Tibial artery (tissue), 4 donors: ENCODE measurements around the gene CDH11.

Source experiments
- DNase-seq, 2 donors: peaks; one replicate each; pipeline ENCODE4 v3.0.0-alpha.2; 2019
- H3K27ac ChIP-seq, 2 donors: fragments of 200-600 bp; sonication (generic) in 1 of 2; 1 replicate in 1 of 2; 2 replicates in 1 of 2; pipeline ENCODE4 v1.5.1; 2018 to 2019; ENCODE audit warnings: mild to moderate bottlenecking in 1 of 2
- H3K27me3 ChIP-seq, 2 donors: fragments of 200-600 bp; sonication (generic) in 1 of 2; one replicate each; pipeline versions ENCODE4 v1.5.1 to v1.6.0; 2016 to 2019
- H3K36me3 ChIP-seq, 3 donors: fragments of 200-600 bp; sonication (generic) in 2 of 3; one replicate each; pipeline ENCODE4 v1.5.1; 2016 to 2019; ENCODE audit warnings: mild to moderate bottlenecking in 2 of 3
- H3K4me1 ChIP-seq, 4 donors: fragments of 200-600 bp; sonication (generic) in 2 of 4; 1 replicate in 3 of 4; 2 replicates in 1 of 4; pipeline ENCODE4 v1.5.1; 2016 to 2019
- H3K4me3 ChIP-seq, 2 donors: fragments of 200-600 bp; sonication (generic) in 1 of 2; 1 replicate in 1 of 2; 2 replicates in 1 of 2; pipeline ENCODE4 v1.5.1; 2018 to 2019; ENCODE audit warnings: mild to moderate bottlenecking in 2 of 2
- H3K9me3 ChIP-seq, 3 donors: fragments of 200-600 bp; sonication (generic) in 1 of 3; one replicate each; pipeline ENCODE4 v1.5.1; 2016 to 2019
- intact Hi-C: fragments of 100-400 bp; cut with DNase I; formaldehyde crosslinking; loops from one replicate; pipeline ENCODE4 v1.15.0; 2023; ENCODE audit warnings: low total_unique reads
- TF ChIP-seq, protein P1 (sequence below), 2 experiments: fragments of 200-600 bp in 1 of 2; fragments of 450-650 bp in 1 of 2; IDR thresholded peaks; one replicate each; pipeline ENCODE4 v1.5.1; 2017 to 2019; ENCODE audit warnings: antibody characterized with exemption in 2 of 2, mild to moderate bottlenecking in 1 of 2, moderate library complexity in 1 of 2

The CDH11 gene

DNA sequence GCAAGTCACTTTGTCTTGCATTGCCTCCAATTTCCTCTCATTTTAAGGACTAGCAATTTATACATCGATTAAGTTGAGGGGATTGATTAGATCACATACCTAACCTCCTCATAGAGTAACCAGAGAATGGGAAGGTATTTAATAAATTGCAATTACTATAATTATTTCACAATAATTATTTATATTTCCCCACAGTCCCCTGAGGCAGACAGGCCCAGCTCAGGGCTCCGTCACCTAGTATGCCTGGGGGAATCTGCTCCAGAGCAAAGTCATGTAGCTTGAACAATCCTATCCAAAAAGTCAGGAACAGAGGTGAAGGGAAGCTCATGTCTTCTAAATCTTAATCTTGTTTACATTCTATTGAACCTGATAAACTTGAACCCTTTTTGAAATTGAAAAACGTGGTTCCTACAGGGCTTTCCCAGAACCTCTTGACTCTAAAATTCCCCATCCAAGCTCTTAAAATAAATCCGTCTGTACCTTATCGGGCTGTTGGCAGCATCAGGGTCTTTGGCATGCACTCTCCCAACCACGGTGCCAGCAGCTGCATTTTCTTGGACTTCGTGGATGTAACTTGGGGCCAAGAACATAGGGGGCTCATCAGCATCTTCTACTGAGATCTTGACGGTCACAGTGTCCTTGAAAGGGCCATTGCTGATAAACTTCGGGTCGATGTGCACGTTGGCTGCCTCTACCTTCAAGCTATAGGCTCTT, 140.1 kb downstream of the CDH11 start:
- H3K36me3 ChIP-seq: peaks cover 0 to 20% (median 5%) of the 10 kb centered on the region in 3 donors
- intact Hi-C loops: no loop called here
- no peaks in the 10 kb centered on the region for H3K27me3 ChIP-seq
- no peak for DNase-seq
- no peak overlapping the region for H3K27ac ChIP-seq
- no peak overlapping the region for H3K4me3 ChIP-seq
- H3K4me1 ChIP-seq: peaks cover 0 to 23% (median 7%) of the 10 kb centered on the region in 4 donors
- TF ChIP-seq, protein P1, sequence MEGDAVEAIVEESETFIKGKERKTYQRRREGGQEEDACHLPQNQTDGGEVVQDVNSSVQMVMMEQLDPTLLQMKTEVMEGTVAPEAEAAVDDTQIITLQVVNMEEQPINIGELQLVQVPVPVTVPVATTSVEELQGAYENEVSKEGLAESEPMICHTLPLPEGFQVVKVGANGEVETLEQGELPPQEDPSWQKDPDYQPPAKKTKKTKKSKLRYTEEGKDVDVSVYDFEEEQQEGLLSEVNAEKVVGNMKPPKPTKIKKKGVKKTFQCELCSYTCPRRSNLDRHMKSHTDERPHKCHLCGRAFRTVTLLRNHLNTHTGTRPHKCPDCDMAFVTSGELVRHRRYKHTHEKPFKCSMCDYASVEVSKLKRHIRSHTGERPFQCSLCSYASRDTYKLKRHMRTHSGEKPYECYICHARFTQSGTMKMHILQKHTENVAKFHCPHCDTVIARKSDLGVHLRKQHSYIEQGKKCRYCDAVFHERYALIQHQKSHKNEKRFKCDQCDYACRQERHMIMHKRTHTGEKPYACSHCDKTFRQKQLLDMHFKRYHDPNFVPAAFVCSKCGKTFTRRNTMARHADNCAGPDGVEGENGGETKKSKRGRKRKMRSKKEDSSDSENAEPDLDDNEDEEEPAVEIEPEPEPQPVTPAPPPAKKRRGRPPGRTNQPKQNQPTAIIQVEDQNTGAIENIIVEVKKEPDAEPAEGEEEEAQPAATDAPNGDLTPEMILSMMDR (IDR thresholded peaks at IDR 0.05): no peak
- H3K9me3 ChIP-seq: no peaks in the 10 kb centered on the region

- Histone ChIP-seq H3K27ac (no peak overlapping the region), H3K36me3 (peaks cover under 1 to 21% (median 4%) of the 10 kb centered on the region in 3 donors), H3K4me3 (no peak overlapping the region), H3K9me3 (no peaks in the 10 kb centered on the region), H3K27me3 (no peaks in the 10 kb centered on the region), H3K4me1 (peaks cover 0 to 13% (median 5%) of the 10 kb centered on the region in 4 donors)
- intact Hi-C loops: no loop called here
- no peak for DNase-seq
- TF ChIP-seq, protein P1 (IDR thresholded peaks at IDR 0.05): no peak
These were observed 144.5 kb downstream of the CDH11 start for GRCh38 chr16:64977206-64977920.

GRCh38 chr16:64975821-64976220, 146.0 kb downstream of the CDH11 start:
- Histone ChIP-seq H3K9me3 (no peaks in the 10 kb centered on the region), H3K4me3 (no peak overlapping the region), H3K27me3 (no peaks in the 10 kb centered on the region), H3K36me3 (peaks cover 16 to 35% (median 19%) of the 10 kb centered on the region in 3 donors), H3K27ac (no peak overlapping the region), H3K4me1 (no peaks in the 10 kb centered on the region)
- TF ChIP-seq, protein P1 (IDR thresholded peaks at IDR 0.05): no peak
- no peak for DNase-seq
- intact Hi-C loops: no loop called here

- DNase-seq: no peak
- Histone ChIP-seq H3K36me3 (peaks cover 19 to 37% (median 23%) of the 10 kb centered on the region in 3 donors), H3K27me3 (no peaks in the 10 kb centered on the region), H3K27ac (no peak overlapping the region), H3K4me3 (no peak overlapping the region), H3K4me1 (peaks cover 0 to under 1% (median 0%) of the 10 kb centered on the region in 4 donors), H3K9me3 (no peaks in the 10 kb centered on the region)
- TF ChIP-seq, protein P1 (IDR thresholded peaks at IDR 0.05): no peak
- intact Hi-C loops: no loop called here
These were observed 147.5 kb downstream of the CDH11 start for GRCh38 chr16:64974381-64974780.

DNA sequence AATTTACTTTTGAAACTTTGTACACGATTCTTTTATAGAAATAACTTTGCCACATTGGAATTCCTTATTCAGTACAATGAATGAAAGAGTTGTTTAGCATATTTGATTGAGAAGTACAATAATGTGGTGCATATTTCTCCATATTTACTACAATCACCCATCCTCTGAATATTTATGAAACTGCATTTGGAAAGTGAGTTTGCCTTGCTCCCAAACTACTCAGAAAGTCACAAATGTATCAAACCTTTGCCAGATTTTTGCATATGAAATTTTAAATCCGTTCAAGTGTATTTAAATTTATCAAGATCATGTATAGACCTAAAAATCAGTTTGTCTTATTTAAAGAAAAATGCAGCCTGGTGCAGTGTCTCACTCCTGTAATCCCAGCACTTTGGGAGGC, 148.7 kb downstream of the CDH11 start:
- Histone ChIP-seq H3K36me3 (peaks cover 19 to 33% (median 23%) of the 10 kb centered on the region in 3 donors), H3K27ac (no peak overlapping the region), H3K4me3 (no peak overlapping the region), H3K27me3 (no peaks in the 10 kb centered on the region), H3K4me1 (peaks cover 0 to 11% (median 0%) of the 10 kb centered on the region in 4 donors), H3K9me3 (no peaks in the 10 kb centered on the region)
- TF ChIP-seq, protein P1 (IDR thresholded peaks at IDR 0.05): no peak
- DNase-seq: no peak
- intact Hi-C loops: no loop called here
